ENCODE data around the gene SNRPB2.

The SNRPB2 gene

GRCh38 chr20:16729565-16730460 is at the start of gene SNRPB2:
SNRPB2 (plus strand) TSS chr20:16730026; CDS start chr20:16731703, 1,677 bp downstream.
- DNase-seq (ENCODE audit: low read depth), result peak; percentile 80

- DNase-seq (ENCODE audit: low read depth), result no peak
Observed at GRCh38 chr20:16684416-16684815, 45.4 kb upstream of the SNRPB2 start.

- no peak for DNase-seq (ENCODE audit: low read depth)
Observed at GRCh38 chr20:16689906-16690305, 39.9 kb upstream of the SNRPB2 start.

- no peak for DNase-seq (ENCODE audit: low read depth)
Observed at GRCh38 chr20:16691381-16691780, 38.4 kb upstream of the SNRPB2 start.

GRCh38 chr20:16692009-16692408 is 37.8 kb upstream of the SNRPB2 start:
- no peak for DNase-seq (ENCODE audit: low read depth)

GRCh38 chr20:16692442-16692841 is 37.4 kb upstream of the SNRPB2 start:
- DNase-seq (ENCODE audit: low read depth), result no peak

GRCh38 chr20:16693278-16693677 is 36.5 kb upstream of the SNRPB2 start:
- no peak for DNase-seq (ENCODE audit: low read depth)

GRCh38 chr20:16694161-16694560 is 35.7 kb upstream of the SNRPB2 start:
- DNase-seq (ENCODE audit: low read depth), result no peak

GRCh38 chr20:16695628-16696027 is 34.2 kb upstream of the SNRPB2 start:
- DNase-seq (ENCODE audit: low read depth), result no peak

- no peak for DNase-seq (ENCODE audit: low read depth)
Observed at GRCh38 chr20:16699293-16699692, 30.5 kb upstream of the SNRPB2 start.

GRCh38 chr20:16701296-16701695 is 28.5 kb upstream of the SNRPB2 start:
- DNase-seq (ENCODE audit: low read depth), result no peak

GRCh38 chr20:16703570-16703969 is 26.3 kb upstream of the SNRPB2 start:
- DNase-seq (ENCODE audit: low read depth), result no peak

GRCh38 chr20:16707674-16708073 is 22.2 kb upstream of the SNRPB2 start:
- DNase-seq (ENCODE audit: low read depth), result no peak

- DNase-seq (ENCODE audit: low read depth), result no peak
Observed at GRCh38 chr20:16708602-16709001, 21.2 kb upstream of the SNRPB2 start.

GRCh38 chr20:16709017-16709416 is 20.8 kb upstream of the SNRPB2 start:
- DNase-seq (ENCODE audit: low read depth), result no peak

- no peak for DNase-seq (ENCODE audit: low read depth)
Observed at GRCh38 chr20:16710781-16711180, 19.0 kb upstream of the SNRPB2 start.

GRCh38 chr20:16711661-16712258 is 18.1 kb upstream of the SNRPB2 start:
- DNase-seq (ENCODE audit: low read depth), result no peak

- no peak for DNase-seq (ENCODE audit: low read depth)
Observed at GRCh38 chr20:16712511-16712947, 17.3 kb upstream of the SNRPB2 start.

- DNase-seq (ENCODE audit: low read depth), result no peak
Observed at GRCh38 chr20:16713066-16713465, 16.8 kb upstream of the SNRPB2 start.

- no peak for DNase-seq (ENCODE audit: low read depth)
Observed at GRCh38 chr20:16714242-16714641, 15.6 kb upstream of the SNRPB2 start.

- DNase-seq (ENCODE audit: low read depth), result no peak
Observed at GRCh38 chr20:16714751-16715150, 15.1 kb upstream of the SNRPB2 start.

GRCh38 chr20:16719421-16719820 is 10.4 kb upstream of the SNRPB2 start:
- DNase-seq (ENCODE audit: low read depth), result no peak

GRCh38 chr20:16729080-16729479 is 746 bp upstream of the SNRPB2 start:
- no peak for DNase-seq (ENCODE audit: low read depth)

Measured in stimulated activated CD8-positive, alpha-beta memory T cell treated with anti-CD3 and anti-CD28 coated beads, Interleukin-15, amount 100 ng/mL, for 1 hour (primary cell).